AG04449 (cell line): Measurements from ENCODE around the gene GALR2.

Experiments
- CTCF ChIA-PET: fragments of 350-600 bp; formaldehyde crosslinking; extraction: SDS; loops from one replicate; lab custom pipeline; 2021; ENCODE audit warnings: antibody characterized with exemption; lab: Yijun Ruan, JAX
- POLR2A ChIA-PET: fragments of 400-600, 350-600 bp; formaldehyde crosslinking; extraction: SDS; loops from one replicate; lab custom pipeline; 2020; ENCODE audit warnings: antibody characterized with exemption, inconsistent platforms; lab: Yijun Ruan, JAX
- DNase-seq: peaks from one replicate; pipeline ENCODE4 v3.0.0-alpha.2; 2010; ENCODE audit warnings: low read depth, low spot score
- H3K4me3 ChIP-seq: 2 replicates; pipeline ENCODE4 v1.5.1; 2011; ENCODE audit warnings: low read depth, mild to moderate bottlenecking, control low read depth, low read length
- TF ChIP-seq, protein P1 (sequence below): IDR thresholded peaks from one replicate; pipeline ENCODE4 v1.5.1; 2011; ENCODE audit warnings: mild to moderate bottlenecking, moderate library complexity, low read length, control low read depth, inconsistent platforms; ENCODE audit not compliant: insufficient read depth; ENCODE audit errors: missing control alignments

Gene GALR2

DNA sequence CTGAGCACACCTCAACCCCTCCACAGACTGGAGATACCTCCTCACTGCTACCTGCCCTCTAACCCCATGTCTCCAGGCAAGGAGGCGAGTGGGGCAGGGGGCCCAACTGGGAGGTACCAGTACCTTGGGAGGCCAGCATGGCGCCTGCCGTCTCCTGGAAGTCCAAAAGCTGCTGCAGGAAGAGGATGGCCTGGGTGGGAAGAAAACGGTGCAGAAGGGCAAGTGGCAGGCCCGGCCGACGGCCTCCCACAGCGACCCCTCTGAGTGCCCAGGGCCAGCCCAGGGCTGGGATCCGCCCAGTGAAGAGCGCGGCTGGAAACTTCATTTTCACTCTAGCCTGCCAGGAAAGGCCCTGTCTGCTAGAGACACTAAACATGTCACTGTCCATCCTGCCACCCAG is 12.9 kb downstream of the GALR2 start:
- POLR2A ChIA-PET, result no interaction called here
- DNase-seq, result no peak
- CTCF ChIA-PET, result interaction anchor here (1.5 kb wide), 1 partner anchor 73 kb away, joined by 5 read pairs; no protein-coding TSS in a partner anchor
- H3K4me3 ChIP-seq, result no peak overlapping the region
- TF ChIP-seq, protein P1, sequence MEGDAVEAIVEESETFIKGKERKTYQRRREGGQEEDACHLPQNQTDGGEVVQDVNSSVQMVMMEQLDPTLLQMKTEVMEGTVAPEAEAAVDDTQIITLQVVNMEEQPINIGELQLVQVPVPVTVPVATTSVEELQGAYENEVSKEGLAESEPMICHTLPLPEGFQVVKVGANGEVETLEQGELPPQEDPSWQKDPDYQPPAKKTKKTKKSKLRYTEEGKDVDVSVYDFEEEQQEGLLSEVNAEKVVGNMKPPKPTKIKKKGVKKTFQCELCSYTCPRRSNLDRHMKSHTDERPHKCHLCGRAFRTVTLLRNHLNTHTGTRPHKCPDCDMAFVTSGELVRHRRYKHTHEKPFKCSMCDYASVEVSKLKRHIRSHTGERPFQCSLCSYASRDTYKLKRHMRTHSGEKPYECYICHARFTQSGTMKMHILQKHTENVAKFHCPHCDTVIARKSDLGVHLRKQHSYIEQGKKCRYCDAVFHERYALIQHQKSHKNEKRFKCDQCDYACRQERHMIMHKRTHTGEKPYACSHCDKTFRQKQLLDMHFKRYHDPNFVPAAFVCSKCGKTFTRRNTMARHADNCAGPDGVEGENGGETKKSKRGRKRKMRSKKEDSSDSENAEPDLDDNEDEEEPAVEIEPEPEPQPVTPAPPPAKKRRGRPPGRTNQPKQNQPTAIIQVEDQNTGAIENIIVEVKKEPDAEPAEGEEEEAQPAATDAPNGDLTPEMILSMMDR, result no peak

DNA sequence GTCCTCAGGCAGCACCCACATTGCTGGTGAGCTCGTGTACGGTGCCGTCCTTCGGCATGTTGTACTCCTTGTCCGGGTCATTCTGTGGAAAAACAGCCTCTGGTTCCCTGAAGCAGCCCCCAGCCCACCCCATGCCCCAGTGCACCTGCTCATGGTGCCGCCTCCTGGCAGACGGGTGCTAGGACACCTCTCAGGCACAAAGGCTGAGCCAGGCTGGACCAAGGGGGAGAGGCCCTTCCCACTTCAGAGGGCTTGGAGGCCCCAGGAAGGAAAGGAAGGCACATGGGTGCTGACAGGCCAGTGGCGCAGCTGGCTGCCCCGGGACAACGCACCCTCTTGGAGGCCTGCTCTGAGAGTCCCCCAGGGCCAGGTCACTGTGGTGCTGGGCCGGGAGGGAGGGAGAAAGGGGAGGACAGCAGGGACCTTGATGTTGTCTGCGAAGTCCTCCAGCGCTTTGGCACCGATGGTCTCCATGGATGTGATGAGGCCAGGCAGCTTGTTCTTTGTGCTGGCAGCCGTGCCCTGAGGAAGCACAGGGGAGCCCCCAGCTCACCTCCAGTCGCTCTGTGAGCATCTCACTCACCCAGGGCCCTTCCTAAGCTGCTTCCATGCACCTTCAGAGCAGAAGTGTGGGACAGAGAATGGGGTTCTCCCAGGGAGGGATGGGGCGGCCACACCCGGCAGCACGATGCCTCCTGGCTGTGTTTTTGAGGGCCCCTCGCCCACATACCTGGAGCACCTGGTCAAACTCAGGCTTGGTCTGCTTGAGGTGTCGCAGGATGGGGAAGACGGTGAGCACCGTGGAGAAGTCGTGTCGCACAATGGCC is 13.7 kb downstream of the GALR2 start:
- H3K4me3 ChIP-seq, result no peak overlapping the region
- ChIA-PET POLR2A (interaction anchor here (1.7 kb wide), 1 partner anchor 7 kb away, joined by 3 read pairs; no protein-coding TSS in a partner anchor), CTCF (interaction anchor here (0.7 to 1.5 kb wide), 3 partner anchors 9 to 75 kb away, joined by 3 to 5 read pairs (median 3); no protein-coding TSS in a partner anchor)
- TF ChIP-seq, protein P1, result no peak
- no peak for DNase-seq

DNA sequence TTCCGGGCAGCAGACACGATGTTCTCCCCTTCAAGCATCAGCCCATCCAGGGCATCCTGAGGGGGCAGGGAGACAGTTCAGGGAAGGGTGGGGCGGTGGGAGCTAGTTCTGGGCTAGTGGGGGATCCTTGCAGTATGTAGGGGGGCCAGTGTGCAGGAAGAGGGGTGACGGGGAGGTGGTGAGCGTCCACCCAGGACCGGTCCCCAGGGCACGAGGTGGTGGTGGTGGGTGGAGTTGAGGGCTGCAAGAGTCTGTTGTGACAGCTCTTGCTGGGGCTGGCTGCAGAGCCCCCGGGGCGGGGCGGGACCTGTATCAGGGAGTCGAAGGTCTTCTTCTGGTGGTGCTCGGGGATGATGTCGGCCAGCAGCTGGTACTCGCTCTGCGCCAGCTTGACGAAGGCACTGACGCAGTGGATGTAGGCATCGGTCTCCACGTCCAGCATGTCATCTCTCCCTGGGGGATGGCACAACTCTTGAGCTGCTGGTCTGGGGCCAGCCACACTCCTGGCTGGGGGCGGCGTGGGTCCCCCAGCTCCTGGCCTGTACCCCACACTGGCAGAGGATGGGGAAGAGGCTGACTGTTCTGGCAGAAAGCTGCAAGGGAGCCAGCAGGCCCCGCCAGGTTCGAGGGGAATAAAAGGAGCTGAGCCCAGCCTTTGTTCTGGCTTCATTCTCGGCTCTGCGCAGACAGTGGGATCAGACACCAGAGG is 14.4 kb downstream of the GALR2 start:
- DNase-seq, result no peak
- TF ChIP-seq, protein P1, result no peak
- POLR2A ChIA-PET, result interaction anchor here (1.7 kb wide), 1 partner anchor 8 kb away, joined by 3 read pairs; no protein-coding TSS in a partner anchor
- H3K4me3 ChIP-seq, result no peak overlapping the region
- CTCF ChIA-PET, result interaction anchor here (0.7 to 1.5 kb wide), 3 partner anchors 10 to 76 kb away, joined by 3 to 5 read pairs (median 3); no protein-coding TSS in a partner anchor

DNA sequence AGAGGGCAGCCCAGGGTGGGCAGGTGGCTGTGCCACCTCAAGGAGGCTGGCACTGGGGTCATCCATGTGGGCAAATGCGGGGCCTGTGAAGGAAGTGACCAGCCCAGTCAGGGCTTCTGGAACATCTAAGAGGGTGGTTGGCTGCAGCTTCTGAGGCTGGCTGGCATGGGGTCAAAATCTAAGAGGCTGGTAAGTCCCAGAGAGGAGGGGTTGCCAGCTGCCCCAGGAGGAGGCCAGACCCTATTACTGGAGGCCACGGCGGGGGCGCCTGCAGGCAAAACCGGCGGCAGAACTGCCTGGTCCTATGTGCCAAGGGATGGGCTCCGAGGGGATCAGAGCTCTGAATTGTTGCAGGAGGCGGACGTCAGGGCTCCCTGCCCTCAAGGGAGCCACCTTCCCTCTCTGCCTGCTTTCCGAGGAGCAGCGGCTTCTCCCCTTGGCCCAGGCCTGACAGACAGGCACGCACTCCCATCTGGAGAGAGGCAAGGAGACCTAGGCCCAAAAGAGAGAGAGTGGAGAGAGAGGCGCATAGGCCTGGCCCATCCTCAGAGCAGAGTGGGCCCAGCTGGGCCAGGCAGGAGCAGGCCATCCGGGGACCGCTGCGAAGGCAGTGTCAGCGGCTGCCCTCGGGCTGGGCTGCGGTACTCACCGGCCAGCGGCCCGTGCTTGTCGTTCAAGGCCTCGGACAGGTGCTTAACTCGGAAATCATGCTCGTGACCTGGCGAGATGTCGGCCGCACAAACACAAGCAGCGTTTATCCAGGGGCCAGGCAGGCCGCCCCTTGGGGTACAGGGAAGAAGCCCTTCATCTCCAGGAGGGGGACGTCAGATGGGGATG is 15.3 kb downstream of the GALR2 start:
- no peak for DNase-seq
- ChIA-PET CTCF (no interaction called here), POLR2A (interaction anchor here (1.7 kb wide), 1 partner anchor 9 kb away, joined by 3 read pairs; no protein-coding TSS in a partner anchor)
- TF ChIP-seq, protein P1, result no peak
- no peak overlapping the region for H3K4me3 ChIP-seq

DNA sequence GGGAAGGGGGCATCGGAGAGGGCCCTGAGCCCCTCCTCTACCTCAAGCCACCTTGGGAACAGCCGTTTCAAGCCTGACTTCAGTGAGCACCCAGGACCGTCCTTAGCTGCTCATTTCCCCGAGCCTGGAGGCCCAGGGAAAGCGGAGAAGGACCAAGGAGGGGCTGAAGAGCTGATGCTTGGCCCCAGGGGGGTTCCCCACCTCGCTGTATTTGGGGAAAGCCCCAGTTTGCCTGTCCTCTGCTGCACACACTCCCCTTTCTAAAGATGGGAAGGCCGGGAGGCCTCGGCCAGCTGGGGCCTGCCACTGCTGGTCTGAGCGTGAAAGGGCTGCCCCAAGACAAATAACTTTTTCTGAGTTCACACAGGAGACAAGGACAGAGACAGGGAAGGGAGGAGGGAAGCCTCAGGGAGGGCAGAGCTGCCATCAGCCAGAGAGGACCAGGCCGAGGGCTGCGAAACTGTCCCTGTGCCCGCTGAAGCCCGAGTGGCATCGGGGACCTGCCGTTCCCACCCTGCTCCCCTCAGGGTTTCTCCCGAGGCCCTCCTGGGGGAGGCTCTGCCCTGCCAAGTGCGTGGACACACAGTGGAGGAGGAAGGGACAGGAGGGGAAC is 16.0 kb downstream of the GALR2 start:
- H3K4me3 ChIP-seq, result no peak overlapping the region
- ChIA-PET POLR2A (interaction anchor here (1.7 kb wide), 1 partner anchor 9 kb away, joined by 3 read pairs; no protein-coding TSS in a partner anchor), CTCF (no interaction called here)
- TF ChIP-seq, protein P1, result no peak
- no peak for DNase-seq
